TTC549 (cell line): ENCODE data around the gene VARS1.

ENCODE experiments used
- FAIRE-seq: peaks from 2 replicates; lab custom pipeline; 2012; peaks lifted over from hg19 to GRCh38; lab: Jason Lieb, UNC

VARS1 gene

DNA sequence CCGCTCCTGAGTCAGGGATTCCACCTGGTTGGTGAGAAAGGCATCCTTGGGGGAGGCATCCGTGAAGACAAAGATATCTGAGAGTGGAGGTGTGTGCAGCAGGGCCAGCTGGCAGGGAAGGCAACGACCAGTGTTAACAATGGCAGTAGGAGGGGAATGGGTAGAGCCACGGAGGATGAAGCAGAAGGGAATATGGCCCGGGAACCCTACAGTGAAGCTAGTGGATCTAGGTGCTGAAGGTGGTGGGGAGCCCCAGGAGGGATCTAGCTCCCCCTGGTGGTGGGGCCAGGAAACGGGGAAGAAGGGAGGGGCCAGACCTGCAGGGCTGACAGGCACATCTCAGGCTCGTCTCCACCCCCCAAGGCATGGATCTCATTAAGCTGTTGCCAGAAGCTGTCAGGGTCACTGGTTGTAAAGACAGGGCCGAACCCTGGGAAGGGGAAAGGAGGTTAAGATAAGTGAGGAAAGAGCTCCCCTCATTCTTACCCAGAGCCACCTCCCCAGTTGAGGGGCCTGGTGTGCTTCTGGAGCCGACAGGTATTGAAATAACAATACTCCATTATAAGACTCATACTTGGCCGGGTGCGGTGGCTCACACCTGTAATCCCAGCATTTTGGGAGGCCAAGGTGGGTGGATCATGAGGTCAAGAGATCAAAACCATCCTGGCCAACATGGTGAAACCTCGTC is 25.7 kb downstream of the VARS1 start:
- FAIRE-seq: no peak

- no peak for FAIRE-seq
These were observed 26.9 kb downstream of the VARS1 start for GRCh38 chr6:31768363-31769257.

GRCh38 chr6:31767096-31767645 is 28.4 kb downstream of the VARS1 start:
- FAIRE-seq: no peak

GRCh38 chr6:31765910-31766794 is 29.4 kb downstream of the VARS1 start:
- FAIRE-seq: no peak

GRCh38 chr6:31765559-31765909 is 30.0 kb downstream of the VARS1 start:
- FAIRE-seq: no peak

DNA sequence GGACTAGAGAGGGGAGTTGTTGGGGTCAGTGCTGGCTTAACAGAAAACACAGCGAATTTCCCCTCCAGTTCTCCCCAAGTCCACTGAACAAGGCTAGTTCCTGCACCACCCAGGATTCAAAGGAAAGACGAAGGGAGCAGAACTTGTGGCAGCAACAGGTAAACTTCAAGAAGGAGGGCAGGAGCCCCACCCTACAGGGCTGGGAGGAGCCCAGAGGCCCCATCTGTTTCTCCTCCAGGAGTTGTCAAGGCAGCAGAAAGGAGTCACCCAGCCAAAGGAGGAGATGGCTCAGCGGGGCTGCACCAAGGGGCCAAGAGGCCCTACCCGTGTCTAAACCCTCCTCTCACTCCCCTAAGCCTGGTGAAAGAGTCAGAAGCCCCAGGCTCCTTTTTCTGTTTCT is 31.4 kb downstream of the VARS1 start:
- FAIRE-seq: no peak

GRCh38 chr6:31763619-31763940 is 32.0 kb downstream of the VARS1 start:
- no peak for FAIRE-seq

- FAIRE-seq: no peak
These were observed 32.5 kb downstream of the VARS1 start for GRCh38 chr6:31762878-31763618.

- FAIRE-seq: no peak
These were observed 33.2 kb downstream of the VARS1 start, which contains the start of gene SAPCD1 for GRCh38 chr6:31762356-31762755. Gene SAPCD1, plus strand, starts transcription at chr6:31762656. Its CDS starts 399 bp downstream, at chr6:31763055.

- no peak for FAIRE-seq
These were observed 34.2 kb downstream of the VARS1 start for GRCh38 chr6:31761343-31761742.

- FAIRE-seq: no peak
These were observed 34.8 kb downstream of the VARS1 start for GRCh38 chr6:31760790-31761189.

- no peak for FAIRE-seq
These were observed 37.3 kb downstream of the VARS1 start for GRCh38 chr6:31758281-31758680.

DNA sequence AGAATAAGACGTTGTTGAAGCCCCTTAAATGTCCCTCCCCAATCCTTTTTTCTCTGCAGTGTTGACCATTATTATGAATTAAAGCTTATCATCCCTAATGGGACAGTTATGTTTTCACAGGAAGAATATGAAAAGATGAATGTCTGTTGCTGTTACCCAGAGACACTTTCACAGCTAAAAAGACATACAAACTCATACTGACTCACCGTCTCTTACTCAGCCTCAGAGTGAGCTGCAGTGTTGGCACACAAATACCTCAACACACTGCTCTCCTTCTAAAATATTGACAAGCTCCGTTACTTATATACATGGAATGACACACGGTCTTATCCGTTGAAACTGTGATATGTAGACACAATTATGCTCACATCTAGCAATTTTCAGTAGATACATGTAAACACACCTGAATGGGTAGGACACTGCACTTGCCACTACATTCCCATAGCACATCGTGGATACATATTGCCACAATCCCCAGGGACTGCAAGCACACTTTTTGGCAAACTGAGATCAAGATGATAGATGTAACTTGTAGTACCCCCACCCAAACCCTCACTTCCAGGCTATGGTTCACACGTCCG is 42.7 kb downstream of the VARS1 start:
- FAIRE-seq: no peak

- no peak for FAIRE-seq
These were observed 45.0 kb downstream of the VARS1 start for GRCh38 chr6:31750411-31751022.

DNA sequence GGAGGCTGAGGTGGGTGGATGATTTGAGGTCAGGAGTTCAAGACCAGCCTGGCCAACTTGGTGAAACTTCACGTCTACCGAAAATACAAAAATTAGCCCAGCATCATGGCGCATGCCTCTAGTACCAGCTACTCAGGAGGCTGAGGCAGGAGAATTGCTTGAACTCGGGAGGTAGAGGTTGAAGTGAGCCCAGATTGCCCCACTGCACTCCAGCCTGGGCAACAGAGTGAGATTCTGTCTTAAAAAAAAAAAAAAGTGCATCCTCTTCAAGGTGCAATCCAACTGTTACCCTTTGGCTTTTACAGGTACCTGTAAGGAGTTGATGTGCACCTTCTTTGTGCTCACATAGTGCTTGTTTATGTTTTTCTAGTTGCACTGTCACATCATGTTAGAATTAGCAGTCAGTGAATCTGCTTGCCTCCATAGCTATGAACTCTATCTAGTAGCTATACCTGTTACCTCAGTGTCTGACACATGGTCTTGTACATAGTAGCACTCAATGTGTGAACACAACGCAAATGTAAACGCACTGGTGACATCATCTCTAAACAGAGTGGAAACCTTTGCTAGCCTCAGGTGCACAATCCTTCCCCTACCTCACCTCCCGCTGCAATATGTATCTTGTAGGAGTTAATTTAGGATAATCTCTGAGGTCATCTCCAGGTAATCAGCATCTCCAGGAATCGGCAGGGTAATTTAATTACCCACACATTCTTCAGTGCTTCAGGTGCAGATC is 46.1 kb downstream of the VARS1 start:
- FAIRE-seq: no peak
